ENCODE results near the gene PIMREG. TPM values are rescaled to one million over a fixed set of nuclear protein-coding genes. Genes with fewer than 3 reads are reported as not detected.
"Not testable (repeated sequence)": the region's sequence is repeated elsewhere in the genome, so short reads cannot be mapped to it uniquely, and the experiment has no call there.

PIMREG gene
- total RNA-seq, 4 donors from 2014 or later = 0.31 to 0.59 TPM; not detected in 2

DNA sequence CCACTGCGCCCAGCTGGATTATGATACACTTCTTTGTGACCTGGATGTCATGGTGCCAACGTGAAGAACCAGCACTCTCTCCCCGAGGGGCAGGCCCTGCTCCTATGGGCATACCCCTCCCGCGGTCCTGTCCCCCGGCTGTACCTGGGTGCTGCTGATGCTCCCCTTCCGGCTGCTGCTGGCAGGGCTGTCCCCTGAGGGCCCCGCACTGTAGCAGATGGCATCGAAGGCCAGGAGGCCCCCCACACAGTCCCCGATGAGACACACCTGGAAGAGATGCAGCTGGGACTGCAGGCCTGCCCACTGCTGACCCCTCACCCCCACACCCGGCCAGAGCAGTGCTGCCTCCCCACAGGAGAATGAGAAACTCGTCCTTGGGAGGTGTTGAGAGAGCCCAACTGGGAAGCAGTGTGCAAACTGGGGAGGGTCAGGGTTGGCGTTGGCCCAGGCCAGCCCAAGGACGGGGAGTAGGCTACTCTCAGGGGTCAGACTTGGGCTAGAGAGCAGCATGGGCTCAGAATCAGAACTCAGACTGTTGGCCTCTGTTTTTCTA lies 33.7 kb downstream of the PIMREG start:
- Histone ChIP-seq H3K9me3 (no peaks in the 10 kb centered on the region), H3K27ac (no peak overlapping the region), H3K36me3 (peaks cover 0 to 42% of the 10 kb centered on the region in 2 donors), H3K27me3 (no peaks in the 10 kb centered on the region), H3K4me3 (no peak overlapping the region), H3K4me1 (peaks cover 0 to 27% (median 0%) of the 10 kb centered on the region in 3 donors)
- TF ChIP-seq POLR2A (IDR thresholded peaks at IDR 0.05) = no peak
- no peak for TF ChIP-seq EP300 (IDR thresholded peaks at IDR 0.05)
- TF ChIP-seq, protein P1, sequence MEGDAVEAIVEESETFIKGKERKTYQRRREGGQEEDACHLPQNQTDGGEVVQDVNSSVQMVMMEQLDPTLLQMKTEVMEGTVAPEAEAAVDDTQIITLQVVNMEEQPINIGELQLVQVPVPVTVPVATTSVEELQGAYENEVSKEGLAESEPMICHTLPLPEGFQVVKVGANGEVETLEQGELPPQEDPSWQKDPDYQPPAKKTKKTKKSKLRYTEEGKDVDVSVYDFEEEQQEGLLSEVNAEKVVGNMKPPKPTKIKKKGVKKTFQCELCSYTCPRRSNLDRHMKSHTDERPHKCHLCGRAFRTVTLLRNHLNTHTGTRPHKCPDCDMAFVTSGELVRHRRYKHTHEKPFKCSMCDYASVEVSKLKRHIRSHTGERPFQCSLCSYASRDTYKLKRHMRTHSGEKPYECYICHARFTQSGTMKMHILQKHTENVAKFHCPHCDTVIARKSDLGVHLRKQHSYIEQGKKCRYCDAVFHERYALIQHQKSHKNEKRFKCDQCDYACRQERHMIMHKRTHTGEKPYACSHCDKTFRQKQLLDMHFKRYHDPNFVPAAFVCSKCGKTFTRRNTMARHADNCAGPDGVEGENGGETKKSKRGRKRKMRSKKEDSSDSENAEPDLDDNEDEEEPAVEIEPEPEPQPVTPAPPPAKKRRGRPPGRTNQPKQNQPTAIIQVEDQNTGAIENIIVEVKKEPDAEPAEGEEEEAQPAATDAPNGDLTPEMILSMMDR (IDR thresholded peaks at IDR 0.05) = no peak
- no peak for TF ChIP-seq POLR2AphosphoS5 (IDR thresholded peaks at IDR 0.05)
- 80% methylated on average over 1 of the region's 14 CpGs; no CpG with 5 or more reads in 1 of the 2 donors for WGBS, 2 donors (ENCODE audit: low coverage in 1 of 2)
- no peak for ATAC-seq

DNA sequence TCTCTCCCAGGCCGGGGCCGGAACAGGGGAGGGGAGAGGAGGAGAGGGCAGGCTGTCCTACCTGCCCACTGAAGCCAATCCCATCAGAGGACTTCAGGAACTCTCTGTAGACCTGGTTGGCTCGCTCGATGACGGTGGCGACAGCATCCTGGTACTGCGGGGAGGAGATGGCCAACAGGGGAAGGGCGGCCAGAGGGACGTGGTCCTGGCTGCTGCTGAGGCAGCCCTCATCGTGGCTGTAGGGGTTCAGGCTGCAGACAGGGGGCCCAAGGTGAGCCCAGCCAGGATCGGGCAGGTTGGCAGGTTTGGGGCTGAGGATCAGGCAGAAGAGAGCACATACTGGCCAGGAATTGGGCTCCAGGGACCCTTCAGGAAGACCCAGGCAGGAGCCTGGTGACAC lies 34.2 kb downstream of the PIMREG start:
- peak overlapping the region in 1 of 4 donors; percentile 22 for H3K27ac ChIP-seq
- H3K27me3 ChIP-seq = no peaks in the 10 kb centered on the region
- TF ChIP-seq EP300 (IDR thresholded peaks at IDR 0.05) (no peak), POLR2AphosphoS5 (IDR thresholded peaks at IDR 0.05) (no peak), POLR2A (IDR thresholded peaks at IDR 0.05) (no peak)
- TF ChIP-seq, protein P1 (IDR thresholded peaks at IDR 0.05) = no peak
- peaks cover 0 to 48% of the 10 kb centered on the region in 2 donors for H3K36me3 ChIP-seq
- H3K9me3 ChIP-seq = no peaks in the 10 kb centered on the region
- 85 to 87% methylated on average over 2 to 3 of the region's 11 CpGs for WGBS, 2 donors (ENCODE audit: low coverage in 1 of 2)
- H3K4me3 ChIP-seq = no peak overlapping the region
- H3K4me1 ChIP-seq = peaks cover 0 to 21% (median 0%) of the 10 kb centered on the region in 3 donors
- no peak for ATAC-seq

DNA sequence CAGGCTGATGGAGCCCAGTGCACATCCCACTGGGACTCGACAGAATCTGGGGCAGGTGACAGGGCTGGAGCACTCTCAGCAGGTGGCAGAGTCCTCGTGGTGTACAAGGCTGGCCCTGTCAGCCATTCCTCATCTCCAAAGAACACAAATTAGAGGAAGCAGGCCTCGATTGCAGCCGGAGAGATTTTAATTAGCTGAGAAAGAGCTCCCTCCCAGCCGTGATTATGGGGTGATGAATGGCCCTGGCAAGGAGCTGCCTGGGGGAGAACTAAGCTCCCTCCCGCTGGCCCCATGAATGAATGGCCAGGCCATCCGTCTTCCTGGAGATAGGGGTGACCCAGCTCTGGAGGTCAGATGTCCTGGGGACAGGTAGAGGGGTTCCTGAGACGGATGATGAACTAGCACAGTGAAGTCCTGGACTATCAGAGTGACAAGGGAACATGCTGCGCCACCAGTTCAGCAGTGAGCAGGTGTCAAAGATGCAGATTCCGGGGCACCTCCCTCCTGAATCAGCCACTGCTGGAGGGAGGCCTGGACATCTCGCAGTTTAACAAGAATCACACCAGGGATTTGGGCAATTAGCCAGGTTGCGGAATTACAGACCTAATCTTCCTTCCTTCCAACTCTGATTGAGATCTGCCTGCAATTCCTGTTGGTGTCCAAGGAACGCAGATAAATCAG lies 35.5 kb downstream of the PIMREG start:
- Histone ChIP-seq H3K9me3 (no peaks in the 10 kb centered on the region), H3K4me3 (no peak overlapping the region), H3K27ac (peak overlapping the region in 1 of 4 donors; percentile 19), H3K4me1 (peaks cover 0 to 20% (median 0%) of the 10 kb centered on the region in 3 donors), H3K36me3 (peaks cover 0 to 54% of the 10 kb centered on the region in 2 donors), H3K27me3 (no peaks in the 10 kb centered on the region)
- no peak for TF ChIP-seq EP300 (IDR thresholded peaks at IDR 0.05)
- TF ChIP-seq POLR2A (IDR thresholded peaks at IDR 0.05) = no peak
- TF ChIP-seq POLR2AphosphoS5 (IDR thresholded peaks at IDR 0.05) = no peak
- TF ChIP-seq, protein P1 (IDR thresholded peaks at IDR 0.05) = no peak
- ATAC-seq = no peak
- 34 to 45% methylated on average over 4 to 10 of the region's 13 CpGs for WGBS, 2 donors (ENCODE audit: low coverage in 1 of 2)

DNA sequence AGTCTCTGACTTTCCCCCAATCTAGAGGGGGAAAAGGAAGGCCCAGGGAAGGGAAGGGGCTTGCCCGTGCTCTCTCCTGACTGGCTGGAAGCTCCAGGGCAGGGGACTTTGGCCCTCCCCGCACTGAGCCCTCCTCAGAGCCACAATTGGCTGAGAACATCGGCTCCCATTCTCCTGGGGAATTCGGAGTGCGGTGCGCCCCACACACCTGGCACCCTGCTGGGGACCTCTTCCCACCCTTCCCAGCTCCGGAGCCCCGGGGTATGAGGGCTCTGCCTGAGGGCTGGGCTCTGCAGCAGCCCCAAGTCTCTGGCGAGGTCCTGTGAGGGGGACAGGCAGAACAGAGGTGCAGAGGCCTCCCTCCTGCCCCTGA lies 36.0 kb downstream of the PIMREG start:
- Histone ChIP-seq H3K36me3 (peaks cover 0 to 52% of the 10 kb centered on the region in 2 donors), H3K27me3 (no peaks in the 10 kb centered on the region), H3K4me1 (peaks cover 0 to 16% (median 0%) of the 10 kb centered on the region in 3 donors), H3K9me3 (no peaks in the 10 kb centered on the region), H3K27ac (no peak overlapping the region), H3K4me3 (no peak overlapping the region)
- WGBS, 2 donors (ENCODE audit: low coverage in 1 of 2) = no CpG with 5 or more reads among the region's 9 CpGs
- no peak for TF ChIP-seq EP300 (IDR thresholded peaks at IDR 0.05)
- TF ChIP-seq POLR2AphosphoS5 (IDR thresholded peaks at IDR 0.05) = no peak
- no peak for ATAC-seq

DNA sequence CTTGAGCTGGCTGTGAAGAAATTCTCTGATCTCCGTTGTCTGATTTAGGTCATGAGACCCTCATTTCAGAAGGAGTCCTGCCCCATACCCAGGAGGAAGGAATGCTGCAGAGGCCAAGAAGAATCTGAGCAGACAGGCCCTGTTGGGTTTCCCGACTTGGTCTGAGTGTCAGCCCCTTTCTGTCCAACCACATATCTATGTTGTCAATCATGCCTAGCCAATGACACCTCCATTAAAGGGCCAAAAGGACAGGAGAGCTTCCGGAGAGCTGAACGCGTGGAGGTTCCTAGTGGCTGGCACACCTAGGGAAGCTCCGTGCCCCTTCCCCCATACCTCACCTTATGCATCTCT lies 37.8 kb downstream of the PIMREG start:
- whole genome bisulfite sequencing, 2 donors (ENCODE audit: low coverage in 1 of 2) = 90 to 96% methylated on average over 2 to 4 of the region's 6 CpGs

DNA sequence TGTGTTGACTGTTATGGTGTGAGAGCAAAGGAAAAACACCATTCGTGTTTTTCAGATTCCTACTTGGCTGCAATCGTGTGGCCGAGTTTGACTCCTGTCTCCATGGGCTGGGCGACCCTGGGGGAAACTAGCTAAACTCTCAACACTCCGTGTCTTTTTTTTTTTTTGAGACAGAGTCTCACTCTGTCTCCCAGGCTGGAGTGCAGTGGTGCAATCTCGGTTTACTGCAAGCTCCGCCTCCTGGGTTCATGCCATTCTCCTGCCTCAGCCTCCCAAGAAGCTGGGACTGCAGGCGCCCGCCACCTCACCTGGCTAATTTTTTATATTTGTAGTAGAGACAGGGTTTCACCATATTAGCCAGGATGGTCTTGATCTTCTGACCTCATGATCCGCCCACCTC lies 38.5 kb downstream of the PIMREG start:
- H3K36me3 ChIP-seq = peaks cover 0 to 34% of the 10 kb centered on the region in 2 donors
- ATAC-seq = not testable (repeated sequence)
- WGBS, 2 donors (ENCODE audit: low coverage in 1 of 2) = 67% methylated on average over 2 of the region's 10 CpGs; no CpG with 5 or more reads in 1 of the 2 donors

More for the DNA sequence above, 37.8 kb downstream of the PIMREG start:
- ATAC-seq = no peak
- Histone ChIP-seq H3K27ac (no peak overlapping the region), H3K9me3 (no peaks in the 10 kb centered on the region), H3K4me3 (no peak overlapping the region), H3K27me3 (no peaks in the 10 kb centered on the region), H3K4me1 (peaks cover 0 to 4% (median 0%) of the 10 kb centered on the region in 3 donors), H3K36me3 (peaks cover 0 to 41% of the 10 kb centered on the region in 2 donors)
- TF ChIP-seq POLR2AphosphoS5 (IDR thresholded peaks at IDR 0.05) (no peak), POLR2A (IDR thresholded peaks at IDR 0.05) (no peak), EP300 (IDR thresholded peaks at IDR 0.05) (no peak)
- TF ChIP-seq, protein P1 (IDR thresholded peaks at IDR 0.05) = no peak

More for the DNA sequence above, 38.5 kb downstream of the PIMREG start:
- H3K4me1 ChIP-seq = peaks cover 0 to 11% (median 4%) of the 10 kb centered on the region in 3 donors
- H3K27me3 ChIP-seq, H3K27ac ChIP-seq, H3K9me3 ChIP-seq, H3K4me3 ChIP-seq: not testable (repeated sequence)
